K562 (cell line): ENCODE results near the gene PDLIM4. TPM values are rescaled to one million over a fixed set of nuclear protein-coding genes. Genes with fewer than 3 reads are reported as not detected.
A peak's percentile ranks its signal among the peaks of the same experiment; 100 is the strongest.

Experiments used
- ATAC-seq: fragments of 200-7000 bp; cut with Tn5 transposase; 3 replicates; pipeline ENCODE4 v1.9.1; 2020; ENCODE audit warnings: moderate library complexity
- BruUV-seq: library from RNA; stranded (reverse); fragments of 400-500 nt; replicated peaks from 2 replicates; lab custom pipeline; 2021; lab: Mats Ljungman, UMichigan
- CTCF ChIA-PET: fragments of 300-600 bp; formaldehyde crosslinking; extraction: SDS; loops from one replicate; lab custom pipeline; 2021; ENCODE audit warnings: low intra/inter-chr PET ratio; lab: Yijun Ruan, JAX
- POLR2A ChIA-PET: fragments of 300-600, 350-650 bp; sonication (Branson Sonifier 250); formaldehyde crosslinking; extraction: SDS; loops from one replicate; lab custom pipeline; 2021; ENCODE audit warnings: antibody characterized with exemption, inconsistent platforms; lab: Yijun Ruan, JAX
- DNase-seq, 4 experiments: peaks; one replicate each; pipeline versions ENCODE4 v3.0.0 to v3.0.0-alpha.2; 2011 to 2018; ENCODE audit warnings: low spot score in 3 of 4, mixed read lengths in 3 of 4; ENCODE audit errors: extremely low read depth in 1 of 4
- FAIRE-seq: peaks from 2 replicates; lab custom pipeline; 2011; peaks lifted over from hg19 to GRCh38; lab: Jason Lieb, UNC
- H2AFZ ChIP-seq: 2 replicates; pipeline ENCODE4 v1.6.0; 2011; ENCODE audit warnings: low read depth, low read length, control low read depth, inconsistent platforms
- H3K27ac ChIP-seq: fragments of 200-600 bp; 3 replicates; pipeline ENCODE4 v1.8.0; 2011; ENCODE audit warnings: low read depth, mild to moderate bottlenecking, control low read depth, inconsistent platforms, low read length, moderate library complexity, mixed read lengths; ENCODE audit errors: extremely low read depth
- H3K27me3 ChIP-seq, 2 experiments: fragments of 300-600 bp in 1 of 2; 2 replicates in 1 of 2; 3 replicates in 1 of 2; pipeline versions ENCODE4 v1.6.0 to v1.8.0; 2011; ENCODE audit warnings: inconsistent platforms in 2 of 2, low read length in 2 of 2, mild to moderate bottlenecking in 1 of 2, mixed read lengths in 1 of 2, moderate library complexity in 1 of 2; ENCODE audit not compliant: control insufficient read depth in 2 of 2, insufficient read depth in 2 of 2
- H3K36me3 ChIP-seq: fragments of 300-600 bp; 3 replicates; pipeline ENCODE4 v1.8.0; 2011; ENCODE audit warnings: mild to moderate bottlenecking, low read length, inconsistent platforms; ENCODE audit not compliant: control insufficient read depth, insufficient read depth
- H3K4me1 ChIP-seq, 2 experiments: fragments of 200-600 bp in 1 of 2; replicated peaks in 1 of 2; 2 replicates in 1 of 2; 3 replicates in 1 of 2; pipeline versions ENCODE4 v1.5.1 to v1.8.0; 2011; ENCODE audit warnings: inconsistent platforms in 2 of 2, low read length in 2 of 2, mild to moderate bottlenecking in 1 of 2, mixed read lengths in 1 of 2, moderate library complexity in 1 of 2; ENCODE audit not compliant: control insufficient read depth in 2 of 2, insufficient read depth in 2 of 2
- H3K4me2 ChIP-seq: 2 replicates; pipeline ENCODE4 v1.6.1; 2011; ENCODE audit warnings: low read length, control low read depth, inconsistent platforms, mixed read lengths; ENCODE audit not compliant: insufficient read depth
- H3K4me3 ChIP-seq: fragments of 200-600 bp; sonication (generic), shearing (Covaris generic); 2 replicates; pipeline ENCODE4 v1.5.1; 2016; ENCODE audit warnings: control low read depth, inconsistent platforms
- H3K79me2 ChIP-seq: fragments of 200-600 bp; 3 replicates; pipeline ENCODE4 v1.8.0; 2011; ENCODE audit warnings: low read length, inconsistent platforms; ENCODE audit not compliant: control insufficient read depth, insufficient read depth
- H3K9ac ChIP-seq, 2 experiments: 2 replicates each; pipeline versions ENCODE4 v1.6.0 to v1.6.1; 2011; ENCODE audit warnings: low read depth in 2 of 2, low read length in 2 of 2, control low read depth in 1 of 2, inconsistent platforms in 1 of 2, mild to moderate bottlenecking in 1 of 2, mixed read lengths in 1 of 2; ENCODE audit not compliant: insufficient read depth in 1 of 2
- H3K9me1 ChIP-seq: one replicate; pipeline ENCODE4 v1.6.0; 2011; ENCODE audit warnings: inconsistent platforms, mild to moderate bottlenecking, low read length, moderate library complexity; ENCODE audit not compliant: control insufficient read depth, insufficient read depth
- H3K9me3 ChIP-seq: replicated peaks from 2 replicates; pipeline ENCODE4 v1.5.1; 2011; ENCODE audit warnings: low read depth, low read length, inconsistent platforms; ENCODE audit not compliant: control insufficient read depth, insufficient read depth
- H4K20me1 ChIP-seq: replicated peaks from 2 replicates; pipeline ENCODE4 v1.6.1; 2011; ENCODE audit warnings: low read length, inconsistent platforms, mixed read lengths; ENCODE audit not compliant: control insufficient read depth, insufficient read depth
- CBX8 ChIP-seq: fragments of 200-600 bp; sonication (generic); IDR thresholded peaks from 2 replicates; pipeline ENCODE4 v1.6.1; 2012; ENCODE audit warnings: borderline replicate concordance, mixed run types, low read depth, mild to moderate bottlenecking, moderate library complexity, mixed read lengths, low read length, control low read depth, inconsistent platforms; ENCODE audit not compliant: poor library complexity, severe bottlenecking; ENCODE audit errors: extremely low read depth
- COPS2 ChIP-seq: fragments of 450-650 bp; conservative IDR thresholded peaks from 2 replicates; pipeline ENCODE4 v1.6.1; 2016; ENCODE audit warnings: mild to moderate bottlenecking, moderate library complexity
- JUN ChIP-seq, 2 experiments: sonication (generic) in 1 of 2; formaldehyde crosslinking in 1 of 2; IDR thresholded peaks; 2 replicates each; pipeline versions ENCODE4 v1.6.1 to v1.8.0; 2012 to 2022; ENCODE audit warnings: borderline replicate concordance in 2 of 2, mild to moderate bottlenecking in 2 of 2, improper control_type of control experiment in 1 of 2, low read depth in 1 of 2, low read length in 1 of 2, missing genetic modification reagents in 1 of 2
- KLF10 ChIP-seq: fragments of 250-450 bp; sonication (Bioruptor Pico); IDR thresholded peaks from 2 replicates; pipeline ENCODE4 v1.6.1; 2021; ENCODE audit warnings: matching md5 sums
- NKRF ChIP-seq: fragments of 450-650 bp; IDR thresholded peaks from 2 replicates; pipeline ENCODE4 v1.6.1; 2016; ENCODE audit warnings: borderline replicate concordance
- NR2C1 ChIP-seq, 2 experiments: fragments of 450-650 bp; IDR thresholded peaks; 2 replicates each; pipeline ENCODE4 v1.6.1; 2017; ENCODE audit warnings: mild to moderate bottlenecking in 2 of 2, antibody characterized with exemption in 1 of 2, inconsistent platforms in 1 of 2, missing compliant biosample characterization in 1 of 2, missing genetic modification characterization in 1 of 2
- WGBS: fragments of 100-300 bp; shearing (Covaris generic); methylation state at CpG from one replicate; pipeline ENCODE4 v1.1.6; 2016; ENCODE audit warnings: low coverage, mixed read lengths; ENCODE audit not compliant: insufficient coverage; ENCODE audit errors: missing lambda C conversion rate; 5-methylcytosine and 5-hydroxymethylcytosine counted together
- in situ Hi-C: fragments of 300-500 bp; cut with MboI; formaldehyde crosslinking; loops from 4 replicates; pipeline ENCODE4 v1.15.0; 2018; ENCODE audit warnings: inconsistent platforms, mixed read lengths
- intact Hi-C: fragments of 100-400 bp; cut with micrococcal nuclease; formaldehyde crosslinking; loops from 2 replicates; pipeline ENCODE4 v1.14.2; 2022
- polyA plus RNA-seq, 8 experiments: library from polyadenylated mRNA; depleted of rRNA in 4 of 8; stranded (reverse) in 5 of 8; unstranded in 3 of 8; fragments of >200 nt; fragmentation: Nextera tagmentation in 2 of 8; fragmentation: Illumina TruSeq in 1 of 8; extraction: Ambion mirVana in 2 of 8; extraction: Trizol in 1 of 8; gene quantifications; 2 replicates each; pipeline versions ENCODE4 v1.2.1 to v1.2.3, GENCODE V29; 2011 to 2014; ENCODE audit warnings: inconsistent platforms in 1 of 8, missing spikeins in 1 of 8
- total RNA-seq, 7 experiments: library from RNA; depleted of rRNA in 6 of 7; stranded (reverse); fragments of >200 nt in 6 of 7; fragmentation: Illumina TruSeq in 2 of 7; extraction: Trizol in 2 of 7; gene quantifications; 2 replicates each; pipeline versions ENCODE4 v1.2.1 to v1.2.3, GENCODE V29; 2011 to 2021; ENCODE audit warnings: low replicate concordance in 1 of 7

The PDLIM4 gene
- total and polyA plus RNA-seq, 9 of the 15 experiments (the other 6 are each of a cell fraction or from before 2014, with no cell fraction given), result 0.28 to 32.8 (median 13.1) TPM

- BruUV-seq, result no TSS peak
- in situ Hi-C loops (no loop called here), intact Hi-C loops (no loop called here)
- FAIRE-seq, result no peak
- Histone ChIP-seq H2AFZ (no peak overlapping the region), H3K9me1 (no peaks in the 10 kb centered on the region), H3K9me3 (no peaks in the 10 kb centered on the region), H3K27ac (no peak overlapping the region), H3K4me3 (no peak overlapping the region), H4K20me1 (no peaks in the 10 kb centered on the region), H3K36me3 (no peaks in the 10 kb centered on the region), H3K4me2 (no peak overlapping the region), H3K27me3 (no peaks in the 10 kb centered on the region), H3K79me2 (no peaks in the 10 kb centered on the region), H3K4me1 (peaks cover 0 to 5% of the 10 kb centered on the region in 2 experiments; a peak in 2 of 5 replicates), H3K9ac (no peak overlapping the region; a peak in 1 of 4 replicates)
- ChIA-PET CTCF (no interaction called here), POLR2A (no interaction called here)
- ATAC-seq, result no peak
- TF ChIP-seq KLF10 (CRISPR knock-in tag), result no peak
- TF ChIP-seq NR2C1 (IDR thresholded peaks at IDR 0.05), result no peak
- TF ChIP-seq NR2C1 (tag; IDR thresholded peaks at IDR 0.05), result peak; percentile 44; the same call in 1 of the 2 replicates
- TF ChIP-seq CBX8, result no peak
- no peak for TF ChIP-seq NKRF
- TF ChIP-seq COPS2, result no peak
- no peak for TF ChIP-seq JUN (IDR thresholded peaks at IDR 0.05; ENCODE audit: borderline replicate concordance, low read depth, low read length)
- TF ChIP-seq JUN (CRISPR knock-in tag; IDR thresholded peaks at IDR 0.05; ENCODE audit: borderline replicate concordance), result no peak
- DNase-seq, result no peak
- 76% methylated on average over 7 of the region's 7 CpGs for WGBS
Measured at GRCh38 chr5:132233811-132234683, 23.4 kb upstream of the PDLIM4 start.
